ENCODE measurements around the gene CPTP. TPM values are rescaled to one million over a fixed set of nuclear protein-coding genes. Genes with fewer than 3 reads are reported as not detected.

CPTP gene
- total RNA-seq, 1 donor from 2014 or later = 20.9 TPM

DNA sequence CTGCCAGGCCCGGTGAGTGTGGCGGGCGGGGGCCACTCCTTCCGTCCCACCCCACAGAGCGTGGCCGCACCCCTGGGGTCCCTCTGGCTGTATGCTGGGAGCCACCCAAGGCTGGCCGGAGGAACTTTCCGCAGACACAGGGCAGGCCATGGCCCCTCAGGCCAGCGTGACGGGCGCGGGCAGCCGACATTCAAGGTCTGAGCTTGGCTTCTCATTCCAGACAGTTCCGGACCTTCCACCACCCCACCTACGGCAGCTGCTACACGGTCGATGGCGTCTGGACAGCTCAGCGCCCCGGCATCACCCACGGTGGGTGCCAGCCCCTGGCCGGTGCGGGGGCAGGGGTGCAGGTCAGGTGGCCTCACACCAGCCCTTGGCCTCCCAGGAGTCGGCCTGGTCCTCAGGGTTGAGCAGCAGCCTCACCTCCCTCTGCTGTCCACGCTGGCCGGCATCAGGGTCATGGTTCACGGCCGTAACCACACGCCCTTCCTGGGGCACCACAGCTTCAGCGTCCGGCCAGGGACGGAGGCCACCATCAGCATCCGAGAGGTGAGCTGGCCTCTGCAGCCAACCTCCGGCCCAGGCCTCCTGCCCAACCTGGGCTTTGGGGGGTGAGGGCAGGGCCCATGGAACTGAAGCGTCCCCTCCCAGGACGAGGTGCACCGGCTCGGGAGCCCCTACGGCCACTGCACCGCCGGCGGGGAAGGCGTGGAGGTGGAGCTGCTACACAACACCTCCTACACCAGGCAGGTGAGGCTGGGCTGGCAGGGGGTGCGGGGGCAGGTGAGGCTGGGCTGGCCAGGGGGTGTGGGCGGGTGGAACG is 37.1 kb upstream of the CPTP start:
- H3K27ac ChIP-seq = no peak overlapping the region
- H3K4me1 ChIP-seq = peaks cover 15% of the 10 kb centered on the region
- H3K4me3 ChIP-seq = no peak overlapping the region
- no peaks in the 10 kb centered on the region for H3K9me3 ChIP-seq
- H3K27me3 ChIP-seq = no peaks in the 10 kb centered on the region
- H3K36me3 ChIP-seq = no peaks in the 10 kb centered on the region
- intact Hi-C loops (cut with DNase I) = no loop called here
- TF ChIP-seq POLR2A (IDR thresholded peaks at IDR 0.05) = no peak
- TF ChIP-seq, protein P1, sequence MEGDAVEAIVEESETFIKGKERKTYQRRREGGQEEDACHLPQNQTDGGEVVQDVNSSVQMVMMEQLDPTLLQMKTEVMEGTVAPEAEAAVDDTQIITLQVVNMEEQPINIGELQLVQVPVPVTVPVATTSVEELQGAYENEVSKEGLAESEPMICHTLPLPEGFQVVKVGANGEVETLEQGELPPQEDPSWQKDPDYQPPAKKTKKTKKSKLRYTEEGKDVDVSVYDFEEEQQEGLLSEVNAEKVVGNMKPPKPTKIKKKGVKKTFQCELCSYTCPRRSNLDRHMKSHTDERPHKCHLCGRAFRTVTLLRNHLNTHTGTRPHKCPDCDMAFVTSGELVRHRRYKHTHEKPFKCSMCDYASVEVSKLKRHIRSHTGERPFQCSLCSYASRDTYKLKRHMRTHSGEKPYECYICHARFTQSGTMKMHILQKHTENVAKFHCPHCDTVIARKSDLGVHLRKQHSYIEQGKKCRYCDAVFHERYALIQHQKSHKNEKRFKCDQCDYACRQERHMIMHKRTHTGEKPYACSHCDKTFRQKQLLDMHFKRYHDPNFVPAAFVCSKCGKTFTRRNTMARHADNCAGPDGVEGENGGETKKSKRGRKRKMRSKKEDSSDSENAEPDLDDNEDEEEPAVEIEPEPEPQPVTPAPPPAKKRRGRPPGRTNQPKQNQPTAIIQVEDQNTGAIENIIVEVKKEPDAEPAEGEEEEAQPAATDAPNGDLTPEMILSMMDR (IDR thresholded peaks at IDR 0.05) = no peak
- DNase-seq (ENCODE audit: extremely low spot score in 2 of 2) = no peak

DNA sequence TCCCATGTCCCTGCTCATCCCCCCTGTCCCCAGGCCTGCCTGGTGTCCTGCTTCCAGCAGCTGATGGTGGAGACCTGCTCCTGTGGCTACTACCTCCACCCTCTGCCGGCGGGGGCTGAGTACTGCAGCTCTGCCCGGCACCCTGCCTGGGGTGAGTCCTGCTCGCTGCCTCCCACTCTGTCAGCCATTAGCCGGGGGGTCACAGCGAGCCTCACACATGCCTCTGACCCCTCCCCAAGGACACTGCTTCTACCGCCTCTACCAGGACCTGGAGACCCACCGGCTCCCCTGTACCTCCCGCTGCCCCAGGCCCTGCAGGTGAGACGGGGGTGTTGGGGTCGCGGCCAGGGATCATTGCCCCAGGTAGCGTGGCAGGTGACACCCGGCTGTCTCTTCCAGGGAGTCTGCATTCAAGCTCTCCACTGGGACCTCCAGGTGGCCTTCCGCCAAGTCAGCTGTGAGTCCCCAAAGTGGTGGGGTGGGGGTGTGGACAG is 34.3 kb upstream of the CPTP start:
- no peak for DNase-seq (ENCODE audit: extremely low spot score in 2 of 2)
- Histone ChIP-seq H3K4me3 (no peak overlapping the region), H3K4me1 (peaks cover 15% of the 10 kb centered on the region), H3K9me3 (no peaks in the 10 kb centered on the region), H3K36me3 (no peaks in the 10 kb centered on the region), H3K27ac (no peak overlapping the region), H3K27me3 (no peaks in the 10 kb centered on the region)
- TF ChIP-seq, protein P1 (IDR thresholded peaks at IDR 0.05) = peak; percentile 29 to 50 (median 32)
- TF ChIP-seq POLR2A (IDR thresholded peaks at IDR 0.05) = no peak
- TF ChIP-seq POLR2AphosphoS5 (IDR thresholded peaks at IDR 0.05; ENCODE audit: insufficient read depth in 1 of 2, low read depth in 1 of 2) = no peak
- intact Hi-C loops (cut with DNase I) = loop anchor here (5.0 kb wide), 1 partner anchor 168 kb away; no protein-coding TSS in a partner anchor

DNA sequence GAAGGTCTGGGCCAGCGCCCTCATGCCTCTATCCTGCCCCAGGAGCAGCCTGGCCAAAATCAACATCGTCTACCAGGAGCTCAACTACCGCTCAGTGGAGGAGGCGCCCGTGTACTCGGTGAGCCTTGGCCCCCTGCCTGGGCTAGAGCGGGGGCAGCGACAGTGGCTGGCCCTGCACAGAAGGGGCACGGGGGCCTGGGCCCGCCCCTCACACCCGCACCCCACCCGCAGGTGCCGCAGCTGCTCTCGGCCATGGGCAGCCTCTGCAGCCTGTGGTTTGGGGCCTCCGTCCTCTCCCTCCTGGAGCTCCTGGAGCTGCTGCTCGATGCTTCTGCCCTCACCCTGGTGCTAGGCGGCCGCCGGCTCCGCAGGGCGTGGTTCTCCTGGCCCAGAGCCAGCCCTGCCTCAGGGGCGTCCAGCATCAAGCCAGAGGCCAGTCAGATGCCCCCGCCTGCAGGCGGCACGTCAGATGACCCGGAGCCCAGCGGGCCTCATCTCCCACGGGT is 33.5 kb upstream of the CPTP start:
- peaks cover 15% of the 10 kb centered on the region for H3K4me1 ChIP-seq
- intact Hi-C loops (cut with DNase I) = loop anchor here (5.0 kb wide), 1 partner anchor 169 kb away; no protein-coding TSS in a partner anchor
- TF ChIP-seq, protein P1 (IDR thresholded peaks at IDR 0.05) = no peak
- TF ChIP-seq POLR2A (IDR thresholded peaks at IDR 0.05) = no peak
- TF ChIP-seq POLR2AphosphoS5 (IDR thresholded peaks at IDR 0.05; ENCODE audit: insufficient read depth in 1 of 2, low read depth in 1 of 2) = no peak
- no peak overlapping the region for H3K4me3 ChIP-seq
- H3K27ac ChIP-seq = no peak overlapping the region
- H3K36me3 ChIP-seq = peaks cover 0 to 3% of the 10 kb centered on the region in 2 donors
- H3K27me3 ChIP-seq = no peaks in the 10 kb centered on the region
- no peaks in the 10 kb centered on the region for H3K9me3 ChIP-seq
- DNase-seq (ENCODE audit: extremely low spot score in 2 of 2) = no peak

DNA sequence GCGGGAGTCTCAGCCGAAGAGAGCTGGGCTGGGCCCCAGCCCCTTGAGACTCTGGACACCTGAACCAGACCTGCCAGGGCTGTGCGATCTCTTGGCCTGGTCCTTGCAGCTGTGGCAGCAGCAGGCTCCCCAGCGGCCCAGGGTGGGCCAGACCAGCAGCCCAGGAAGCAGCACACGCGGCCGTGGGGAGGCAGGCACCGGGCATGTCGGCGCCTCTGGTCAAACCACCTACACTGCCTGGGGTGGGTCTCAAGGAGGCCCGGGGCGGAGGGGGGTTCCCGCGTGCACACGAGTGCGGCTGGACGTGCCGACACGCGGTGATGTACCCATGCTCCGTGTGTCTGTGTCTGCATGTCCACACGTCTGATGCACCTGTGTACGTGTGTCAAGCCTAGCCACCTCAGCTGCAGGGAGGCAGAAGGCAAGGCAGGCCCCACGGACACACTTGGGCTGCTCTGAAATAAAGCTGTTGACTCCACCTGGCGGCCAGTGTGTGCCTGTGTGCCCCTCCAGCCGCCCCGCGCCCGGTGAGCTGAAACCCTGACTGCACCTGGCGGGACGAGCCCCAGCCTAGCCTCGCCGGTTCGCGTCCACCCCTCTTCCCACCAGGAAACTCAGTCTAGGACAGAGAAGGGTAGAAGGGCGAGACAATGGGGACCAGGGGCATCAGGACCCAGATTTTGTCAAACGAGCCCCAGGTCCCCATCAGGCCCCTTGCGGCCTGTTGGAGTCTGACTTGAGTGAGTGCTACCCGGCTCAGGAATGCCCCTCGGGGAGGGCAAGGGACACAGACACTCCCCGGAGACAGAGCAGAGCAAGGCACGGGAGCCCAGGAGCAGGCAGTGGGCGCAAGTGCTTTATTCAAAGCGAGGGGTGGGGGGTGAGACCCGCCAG is 32.8 kb upstream of the CPTP start:
- intact Hi-C loops (cut with DNase I) = loop anchor here (5.0 kb wide), 1 partner anchor 169 kb away; no protein-coding TSS in a partner anchor
- DNase-seq (ENCODE audit: extremely low spot score in 2 of 2) = no peak

More for the DNA sequence above, 32.8 kb upstream of the CPTP start:
- Histone ChIP-seq H3K36me3 (peaks cover 0 to 9% of the 10 kb centered on the region in 2 donors), H3K9me3 (no peaks in the 10 kb centered on the region), H3K27me3 (no peaks in the 10 kb centered on the region), H3K4me1 (peaks cover 15% of the 10 kb centered on the region), H3K4me3 (no peak overlapping the region), H3K27ac (no peak overlapping the region)
- TF ChIP-seq POLR2A (IDR thresholded peaks at IDR 0.05) (no peak), POLR2AphosphoS5 (IDR thresholded peaks at IDR 0.05; ENCODE audit: insufficient read depth in 1 of 2, low read depth in 1 of 2) (no peak)
- TF ChIP-seq, protein P1 (IDR thresholded peaks at IDR 0.05) = peak in 2 of 3 experiments; percentile 48 to 67
